Subcutaneous abdominal adipose tissue (tissue), 5 donors: ENCODE measurements around the gene PLAAT5.

ENCODE experiments used
- H3K27ac ChIP-seq: one replicate; pipeline ENCODE4 v1.7.0; 2013; ENCODE audit warnings: low read depth, mild to moderate bottlenecking, inconsistent platforms, low read length, moderate library complexity
- H3K27me3 ChIP-seq, 5 donors: one replicate each; pipeline ENCODE4 v1.7.0; 2013; ENCODE audit warnings: low read length in 5 of 5, inconsistent platforms in 1 of 5; ENCODE audit not compliant: control insufficient read depth in 5 of 5, insufficient read depth in 4 of 5
- H3K36me3 ChIP-seq, 5 donors: one replicate each; pipeline ENCODE4 v1.7.0; 2013; ENCODE audit warnings: low read length in 5 of 5; ENCODE audit not compliant: control insufficient read depth in 5 of 5, insufficient read depth in 5 of 5
- H3K4me1 ChIP-seq, 5 donors: one replicate each; pipeline ENCODE4 v1.7.0; 2013; ENCODE audit warnings: low read length in 5 of 5, mild to moderate bottlenecking in 3 of 5, moderate library complexity in 1 of 5; ENCODE audit not compliant: control insufficient read depth in 5 of 5, insufficient read depth in 5 of 5
- H3K4me3 ChIP-seq, 5 donors: one replicate each; pipeline ENCODE4 v1.7.0; 2013; ENCODE audit warnings: low read length in 5 of 5, low read depth in 1 of 5
- H3K9ac ChIP-seq, 5 donors: one replicate each; pipeline ENCODE4 v1.7.0; 2013; ENCODE audit warnings: low read length in 5 of 5, mild to moderate bottlenecking in 4 of 5, moderate library complexity in 3 of 5
- H3K9me3 ChIP-seq, 5 donors: one replicate each; pipeline ENCODE4 v1.7.0; 2013; ENCODE audit warnings: low read length in 5 of 5; ENCODE audit not compliant: control insufficient read depth in 5 of 5
- donor health status: healthy.
- donor health status: healthy.
- donor health status: healthy.
- donor health status: healthy.
- donor health status: healthy.

Gene PLAAT5

DNA sequence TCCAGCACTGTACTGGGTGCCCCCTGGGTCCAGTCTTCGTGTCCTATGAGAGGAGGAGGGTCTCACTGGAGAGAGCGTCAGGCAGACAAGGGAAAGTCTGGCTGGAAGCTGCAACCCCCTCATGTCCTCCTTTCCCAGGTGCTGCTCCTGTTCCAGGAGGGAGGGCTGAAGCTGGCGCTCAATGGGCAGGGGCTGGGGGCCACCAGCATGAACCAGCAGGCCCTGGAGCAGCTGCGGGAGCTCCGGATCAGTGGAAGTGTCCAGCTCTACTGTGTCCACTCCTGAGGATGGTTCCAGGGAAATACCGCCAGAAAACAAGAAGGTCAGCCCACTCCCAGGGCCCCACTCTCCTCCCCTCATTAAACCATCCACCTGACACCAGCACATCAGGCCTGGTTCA is 25.1 kb upstream of the PLAAT5 start:
- H3K27ac ChIP-seq = no peak overlapping the region
- no peaks in the 10 kb centered on the region for H3K9me3 ChIP-seq
- H3K36me3 ChIP-seq = peaks cover 0 to 33% (median 13%) of the 10 kb centered on the region in 5 donors
- no peaks in the 10 kb centered on the region for H3K27me3 ChIP-seq
- no peak overlapping the region for H3K9ac ChIP-seq
- H3K4me3 ChIP-seq = no peak overlapping the region
- H3K4me1 ChIP-seq = peaks cover under 1 to 17% (median 10%) of the 10 kb centered on the region in 5 donors

DNA sequence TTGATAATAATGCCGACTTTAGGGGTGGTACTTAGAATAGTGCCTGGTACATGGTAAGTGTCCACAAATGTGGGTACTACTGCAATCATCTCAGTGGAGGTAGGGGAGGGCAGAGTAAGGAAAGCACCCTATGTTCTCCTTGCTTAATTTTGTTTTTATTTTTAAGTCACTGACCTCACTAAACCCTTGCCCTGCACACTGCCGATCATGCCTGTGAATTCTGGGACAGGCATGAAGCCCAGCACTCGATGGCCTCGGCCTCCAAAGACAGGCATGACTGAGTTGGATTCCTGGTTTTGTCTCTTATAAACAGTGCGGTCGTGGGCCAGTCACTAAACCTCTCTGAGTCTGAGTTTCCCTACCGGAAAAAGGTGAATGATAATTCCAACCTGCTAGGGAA is 21.8 kb upstream of the PLAAT5 start:
- Histone ChIP-seq H3K4me1 (peaks cover 10 to 50% (median 42%) of the 10 kb centered on the region in 5 donors), H3K9me3 (no peaks in the 10 kb centered on the region), H3K27me3 (no peaks in the 10 kb centered on the region), H3K4me3 (no peak overlapping the region), H3K27ac (no peak overlapping the region), H3K9ac (no peak overlapping the region), H3K36me3 (peaks cover 0 to 50% (median 19%) of the 10 kb centered on the region in 5 donors)

DNA sequence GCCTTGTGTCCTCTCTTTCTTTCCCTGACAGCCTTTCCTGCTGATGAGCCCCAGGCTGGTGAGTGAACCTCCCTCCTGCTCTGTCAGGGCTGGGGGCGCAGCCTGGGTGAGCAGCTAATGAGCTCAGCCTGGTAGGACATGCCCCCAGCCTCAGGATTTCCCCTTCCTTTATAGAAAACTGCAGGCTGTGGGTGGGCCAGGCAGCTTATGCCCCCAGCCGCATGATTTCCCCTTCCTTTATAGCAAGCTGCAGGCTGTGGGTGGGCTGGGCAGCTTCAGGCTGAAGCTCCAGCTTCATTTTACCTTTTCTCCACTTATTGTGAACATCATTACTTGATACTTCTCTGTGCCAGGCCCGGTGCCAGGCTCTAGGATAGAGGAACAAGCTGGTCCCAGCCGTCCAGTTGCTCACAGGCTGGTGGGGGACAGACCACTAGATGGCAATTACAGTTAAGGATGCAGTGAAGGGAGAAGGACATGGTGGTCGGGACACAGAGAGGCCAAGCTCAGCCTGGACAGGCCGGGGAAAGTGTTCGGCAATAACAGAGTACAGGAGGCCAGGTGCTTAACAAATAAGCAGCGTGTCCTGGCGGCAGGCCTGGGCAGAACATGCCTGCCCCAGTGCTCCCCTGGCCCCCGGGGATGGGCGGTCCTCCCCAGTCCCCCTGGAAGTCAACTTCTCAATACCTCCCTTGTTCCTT is 20.2 kb upstream of the PLAAT5 start:
- peak overlapping the region; percentile 93 for H3K27ac ChIP-seq
- peaks cover 10 to 66% (median 57%) of the 10 kb centered on the region in 5 donors for H3K4me1 ChIP-seq
- H3K9me3 ChIP-seq = no peaks in the 10 kb centered on the region
- peak overlapping the region in 3 of 5 donors; percentile 16 to 32 (median 21) for H3K9ac ChIP-seq
- H3K36me3 ChIP-seq = peaks cover 0 to 44% (median 17%) of the 10 kb centered on the region in 5 donors
- H3K27me3 ChIP-seq = no peaks in the 10 kb centered on the region
- H3K4me3 ChIP-seq = peak overlapping the region in 1 of 5 donors; percentile 2

DNA sequence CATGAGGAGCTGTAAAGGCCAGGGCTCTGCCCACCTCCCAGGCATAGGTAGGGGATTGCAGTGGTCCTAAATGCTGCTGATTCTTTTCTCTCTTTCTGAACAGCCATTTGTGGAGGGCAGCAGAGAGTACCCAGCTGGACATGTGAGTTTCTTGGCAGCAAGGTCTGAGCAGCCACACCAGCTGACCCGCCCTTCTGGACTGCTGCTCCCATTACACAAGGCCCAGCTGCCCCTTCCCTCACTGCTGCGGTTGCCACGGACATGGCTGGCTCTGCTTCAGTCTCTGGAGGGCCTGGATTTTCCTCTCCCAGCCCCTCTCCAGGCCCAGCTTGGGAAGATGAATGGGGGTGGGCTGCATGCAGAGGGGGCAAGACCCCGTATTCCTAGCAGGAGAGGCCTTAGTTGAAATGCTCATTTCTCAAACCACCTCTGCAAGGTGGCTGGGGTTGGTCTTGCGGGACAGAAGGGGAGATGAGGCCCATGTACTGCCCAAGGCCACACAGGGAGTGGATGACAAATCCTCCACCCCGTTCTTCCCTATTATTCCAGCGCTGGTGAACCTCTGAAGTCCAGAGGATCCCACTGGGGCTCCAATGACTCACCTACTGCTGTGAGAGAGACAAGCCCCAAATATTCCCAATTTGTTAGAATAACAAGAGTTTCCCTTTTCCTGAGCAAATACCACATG is 19.5 kb upstream of the PLAAT5 start:
- H3K4me3 ChIP-seq = peak overlapping the region in 1 of 5 donors; percentile 2
- H3K36me3 ChIP-seq = peaks cover 0 to 41% (median 15%) of the 10 kb centered on the region in 5 donors
- H3K27ac ChIP-seq = peak overlapping the region; percentile 93
- H3K4me1 ChIP-seq = peaks cover 10 to 72% (median 63%) of the 10 kb centered on the region in 5 donors
- H3K9me3 ChIP-seq = no peaks in the 10 kb centered on the region
- no peaks in the 10 kb centered on the region for H3K27me3 ChIP-seq
- peak overlapping the region in 2 of 5 donors; percentile 32 to 61 for H3K9ac ChIP-seq

DNA sequence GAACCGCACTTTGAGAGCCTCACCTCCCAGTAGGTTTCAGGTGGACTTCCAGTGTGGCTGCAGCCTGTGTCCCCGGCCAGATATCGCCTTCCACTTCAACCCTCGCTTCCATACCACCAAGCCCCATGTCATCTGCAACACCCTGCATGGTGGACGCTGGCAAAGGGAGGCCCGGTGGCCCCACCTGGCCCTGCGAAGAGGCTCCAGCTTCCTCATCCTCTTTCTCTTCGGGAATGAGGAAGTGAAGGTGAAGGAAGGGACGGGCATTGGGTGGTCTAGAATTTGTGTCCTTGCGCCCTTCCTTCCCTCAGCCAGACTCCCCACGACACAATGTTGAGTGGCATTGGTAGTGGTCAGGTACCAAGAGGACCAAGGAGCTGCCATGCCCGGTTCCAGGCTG is 17.8 kb upstream of the PLAAT5 start:
- Histone ChIP-seq H3K9me3 (no peaks in the 10 kb centered on the region), H3K27ac (peak overlapping the region; percentile 93), H3K9ac (peak overlapping the region in 2 of 5 donors; percentile 44 to 61), H3K27me3 (no peaks in the 10 kb centered on the region), H3K4me3 (peak overlapping the region; percentile 6 to 93 (median 22)), H3K4me1 (peaks cover 10 to 90% (median 79%) of the 10 kb centered on the region in 5 donors), H3K36me3 (peaks cover 0 to 41% (median 15%) of the 10 kb centered on the region in 5 donors)

DNA sequence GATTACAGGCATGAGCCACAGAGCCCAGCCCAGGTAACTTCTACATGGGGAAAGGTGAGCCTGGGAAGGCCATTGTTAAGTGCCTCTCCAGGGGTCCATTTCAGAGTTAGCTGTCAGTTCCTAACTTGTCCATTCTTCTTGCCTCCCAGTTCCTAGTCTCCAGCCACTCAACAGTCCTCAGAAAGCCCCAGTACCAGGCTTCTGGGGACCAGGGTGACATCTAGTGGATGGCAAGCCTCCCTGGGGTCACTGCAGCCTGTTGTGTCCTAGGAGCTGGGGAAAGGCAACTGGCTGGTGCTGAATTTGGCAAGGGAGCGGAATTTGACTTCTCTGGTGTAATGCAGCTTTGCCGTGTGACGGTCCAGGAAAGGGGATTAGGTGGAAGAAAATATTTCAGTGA is 17.0 kb upstream of the PLAAT5 start:
- H3K27me3 ChIP-seq = no peaks in the 10 kb centered on the region
- peaks cover 0 to 33% (median 15%) of the 10 kb centered on the region in 5 donors for H3K36me3 ChIP-seq
- H3K27ac ChIP-seq = peak overlapping the region; percentile 93
- peak overlapping the region in 2 of 5 donors; percentile 10 to 82 for H3K9ac ChIP-seq
- peak overlapping the region; percentile 6 to 93 (median 46) for H3K4me3 ChIP-seq
- no peaks in the 10 kb centered on the region for H3K9me3 ChIP-seq
- H3K4me1 ChIP-seq = peaks cover 10 to 92% (median 79%) of the 10 kb centered on the region in 5 donors

DNA sequence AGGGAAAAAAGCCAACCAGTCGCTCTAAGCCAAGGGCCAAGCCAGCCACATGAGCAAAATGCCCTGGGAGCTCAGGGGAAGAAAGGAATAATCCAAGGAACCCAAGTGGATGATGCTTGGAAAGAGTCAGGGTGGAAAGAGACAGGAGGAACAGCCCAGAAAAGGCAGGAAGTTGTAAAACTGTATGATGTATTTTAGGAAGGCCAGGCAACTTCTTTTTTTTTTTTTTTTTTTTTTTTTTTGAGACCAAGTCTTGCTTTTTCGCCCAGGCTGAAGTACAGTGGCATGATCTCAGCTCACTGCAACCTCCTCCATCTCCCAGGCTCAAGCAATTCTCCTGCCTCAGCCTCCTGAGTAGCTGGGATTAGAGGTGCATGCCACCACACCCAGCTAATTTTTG is 16.5 kb upstream of the PLAAT5 start:
- no peaks in the 10 kb centered on the region for H3K9me3 ChIP-seq
- H3K27me3 ChIP-seq = no peaks in the 10 kb centered on the region
- H3K27ac ChIP-seq = peak overlapping the region; percentile 93
- H3K36me3 ChIP-seq = peaks cover 0 to 29% (median 15%) of the 10 kb centered on the region in 5 donors
- H3K9ac ChIP-seq = peak overlapping the region in 4 of 5 donors; percentile 29 to 82 (median 55)
- H3K4me3 ChIP-seq = peak overlapping the region; percentile 46 to 93 (median 71)
- H3K4me1 ChIP-seq = peaks cover 10 to 88% (median 79%) of the 10 kb centered on the region in 5 donors

DNA sequence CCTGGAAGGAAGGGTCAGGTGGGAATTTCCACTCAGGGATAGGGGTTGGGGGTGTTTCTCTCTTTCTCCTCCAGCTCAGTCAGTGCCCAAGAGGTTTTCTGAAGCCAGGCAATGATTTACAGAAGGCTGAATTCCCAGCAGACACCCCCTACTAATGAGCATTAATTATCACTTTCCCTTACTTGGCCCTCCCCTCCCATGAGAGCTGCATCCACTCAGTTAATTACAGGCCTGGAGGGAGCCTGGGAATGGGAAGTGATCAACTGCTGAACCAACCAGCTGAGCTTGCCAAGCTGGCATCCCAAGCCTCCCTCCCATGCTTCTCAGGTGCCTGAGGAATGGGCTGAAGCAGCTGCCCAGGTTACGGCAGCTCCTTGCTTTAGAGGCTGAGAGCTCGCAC is 15.9 kb upstream of the PLAAT5 start:
- no peaks in the 10 kb centered on the region for H3K27me3 ChIP-seq
- peaks cover 10 to 84% (median 75%) of the 10 kb centered on the region in 5 donors for H3K4me1 ChIP-seq
- peaks cover 0 to 24% (median 12%) of the 10 kb centered on the region in 5 donors for H3K36me3 ChIP-seq
- peak overlapping the region; percentile 93 for H3K27ac ChIP-seq
- H3K9ac ChIP-seq = peak overlapping the region; percentile 31 to 82 (median 74)
- H3K4me3 ChIP-seq = peak overlapping the region; percentile 46 to 93 (median 71)
- no peaks in the 10 kb centered on the region for H3K9me3 ChIP-seq

DNA sequence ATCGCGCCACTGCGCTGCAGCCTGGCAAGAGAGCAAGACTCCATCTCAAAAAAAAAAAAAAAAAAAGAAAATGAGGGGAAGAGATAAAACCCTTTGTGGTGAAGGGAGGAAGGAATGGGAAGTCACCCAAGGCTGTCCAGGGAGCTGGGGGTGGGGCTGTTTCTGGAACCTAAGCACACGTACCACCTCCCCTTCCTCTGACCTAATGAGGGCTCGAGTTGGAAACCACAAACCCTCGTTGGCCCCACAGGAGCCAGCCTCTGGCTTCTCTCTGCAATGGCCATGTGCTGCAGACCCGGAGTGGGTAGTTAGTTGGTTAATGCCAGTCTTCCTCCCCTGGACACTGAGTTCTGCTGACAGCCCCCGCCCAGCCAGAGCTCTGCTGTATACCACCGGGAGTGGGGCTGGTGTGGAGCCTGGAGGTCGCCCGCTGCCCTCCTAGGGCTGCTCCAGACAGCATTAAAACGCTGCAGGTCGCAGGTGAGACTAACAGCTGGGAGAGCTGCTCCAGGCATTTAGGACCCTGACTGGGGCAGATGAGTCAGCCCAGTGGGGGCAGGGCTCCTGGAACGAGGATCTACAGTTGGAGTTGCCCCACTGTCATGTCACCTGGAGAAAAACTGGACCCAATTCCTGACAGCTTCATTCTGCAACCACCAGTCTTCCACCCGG is 15.0 kb upstream of the PLAAT5 start, which contains the start of gene LGALS12:
LGALS12 (plus strand) TSS at position 228 of the 672 bp plus-strand sequence; CDS start at position 603, 375 bp downstream.
- H3K4me1 ChIP-seq = peaks cover 9 to 75% (median 68%) of the 10 kb centered on the region in 5 donors
- peak within 1 kb of the TSS; percentile 31 to 82 (median 74) for H3K9ac ChIP-seq
- peak within 1 kb of the TSS; percentile 93 for H3K27ac ChIP-seq
- H3K27me3 ChIP-seq = no peaks in the 10 kb centered on the region
- H3K9me3 ChIP-seq = peaks cover 0 to 2% (median 0%) of the 10 kb centered on the region in 5 donors
- peak within 1 kb of the TSS; percentile 46 to 93 (median 71) for H3K4me3 ChIP-seq
- H3K36me3 ChIP-seq = peaks cover 0 to 16% (median 8%) of the 10 kb centered on the region in 5 donors
